Fibroblast of the aortic adventitia (primary cell): ENCODE data around the gene PKMYT1. TPM values are rescaled to one million over a fixed set of nuclear protein-coding genes. Genes with fewer than 3 reads are reported as not detected.

Experiments used
- DNase-seq: peaks from one replicate; pipeline ENCODE4 v3.0.0-alpha.2; 2010; ENCODE audit warnings: low read depth
- H3K4me3 ChIP-seq: 2 replicates; pipeline ENCODE4 v1.5.1; 2011; ENCODE audit warnings: low read depth, mild to moderate bottlenecking, control low read depth, low read length, moderate library complexity
- total RNA-seq: library from RNA; depleted of rRNA; stranded (reverse); fragments of >200 nt; gene quantifications from 2 replicates; pipeline ENCODE4 v1.2.3, GENCODE V29; 2012; ENCODE audit warnings: low replicate concordance
- TF ChIP-seq, protein P1 (sequence below): IDR thresholded peaks from 2 replicates; pipeline ENCODE4 v1.5.1; 2011; ENCODE audit warnings: mild to moderate bottlenecking, low read length, control low read depth, inconsistent platforms; ENCODE audit not compliant: insufficient read depth

PKMYT1 gene
- total RNA-seq, 1 donor, result 24.5 TPM

DNA sequence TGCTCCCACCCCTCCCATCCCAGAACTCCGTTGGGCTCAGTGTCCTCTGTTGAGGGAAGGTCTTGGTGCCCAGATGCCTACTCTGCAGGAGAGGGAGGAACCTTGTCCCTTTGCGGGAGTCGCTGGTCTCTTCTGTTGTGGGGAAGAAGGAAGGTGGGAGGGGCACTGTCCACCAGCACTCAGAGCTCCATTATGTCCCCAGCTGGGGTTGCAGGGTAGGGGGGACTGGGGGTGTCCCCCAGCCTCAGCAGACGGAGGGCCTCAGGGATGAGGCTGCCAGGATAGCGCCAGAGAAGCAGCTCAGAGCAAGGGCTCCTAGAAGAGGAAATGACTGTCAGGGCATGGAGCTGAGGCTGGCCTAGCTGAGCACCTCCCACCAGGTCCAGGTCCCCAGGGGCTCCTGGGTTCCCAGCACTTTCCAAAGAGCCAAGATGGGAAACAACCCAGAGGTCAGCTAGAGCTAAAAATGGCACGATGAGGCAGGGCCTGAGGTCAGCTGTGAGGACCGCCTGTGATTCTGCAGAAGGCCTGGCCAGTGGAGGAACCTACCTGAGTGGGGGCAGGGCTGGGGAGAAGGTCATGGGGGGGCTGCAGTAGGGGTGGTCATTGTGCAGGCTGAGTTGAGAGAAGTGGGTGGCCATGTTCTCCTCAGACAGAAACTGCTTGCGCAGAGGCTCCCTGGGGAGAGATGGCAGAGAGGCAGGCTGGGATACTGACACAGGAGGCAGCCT is 42.6 kb upstream of the PKMYT1 start:
- H3K4me3 ChIP-seq, result peak overlapping the region; percentile 82
- peak; percentile 74 for DNase-seq
- TF ChIP-seq, protein P1, sequence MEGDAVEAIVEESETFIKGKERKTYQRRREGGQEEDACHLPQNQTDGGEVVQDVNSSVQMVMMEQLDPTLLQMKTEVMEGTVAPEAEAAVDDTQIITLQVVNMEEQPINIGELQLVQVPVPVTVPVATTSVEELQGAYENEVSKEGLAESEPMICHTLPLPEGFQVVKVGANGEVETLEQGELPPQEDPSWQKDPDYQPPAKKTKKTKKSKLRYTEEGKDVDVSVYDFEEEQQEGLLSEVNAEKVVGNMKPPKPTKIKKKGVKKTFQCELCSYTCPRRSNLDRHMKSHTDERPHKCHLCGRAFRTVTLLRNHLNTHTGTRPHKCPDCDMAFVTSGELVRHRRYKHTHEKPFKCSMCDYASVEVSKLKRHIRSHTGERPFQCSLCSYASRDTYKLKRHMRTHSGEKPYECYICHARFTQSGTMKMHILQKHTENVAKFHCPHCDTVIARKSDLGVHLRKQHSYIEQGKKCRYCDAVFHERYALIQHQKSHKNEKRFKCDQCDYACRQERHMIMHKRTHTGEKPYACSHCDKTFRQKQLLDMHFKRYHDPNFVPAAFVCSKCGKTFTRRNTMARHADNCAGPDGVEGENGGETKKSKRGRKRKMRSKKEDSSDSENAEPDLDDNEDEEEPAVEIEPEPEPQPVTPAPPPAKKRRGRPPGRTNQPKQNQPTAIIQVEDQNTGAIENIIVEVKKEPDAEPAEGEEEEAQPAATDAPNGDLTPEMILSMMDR, result no peak

- TF ChIP-seq, protein P1, result no peak
- peak; percentile 96 for DNase-seq
Observed at GRCh38 chr16:3022208-3022683, 42.0 kb upstream of the PKMYT1 start.

DNA sequence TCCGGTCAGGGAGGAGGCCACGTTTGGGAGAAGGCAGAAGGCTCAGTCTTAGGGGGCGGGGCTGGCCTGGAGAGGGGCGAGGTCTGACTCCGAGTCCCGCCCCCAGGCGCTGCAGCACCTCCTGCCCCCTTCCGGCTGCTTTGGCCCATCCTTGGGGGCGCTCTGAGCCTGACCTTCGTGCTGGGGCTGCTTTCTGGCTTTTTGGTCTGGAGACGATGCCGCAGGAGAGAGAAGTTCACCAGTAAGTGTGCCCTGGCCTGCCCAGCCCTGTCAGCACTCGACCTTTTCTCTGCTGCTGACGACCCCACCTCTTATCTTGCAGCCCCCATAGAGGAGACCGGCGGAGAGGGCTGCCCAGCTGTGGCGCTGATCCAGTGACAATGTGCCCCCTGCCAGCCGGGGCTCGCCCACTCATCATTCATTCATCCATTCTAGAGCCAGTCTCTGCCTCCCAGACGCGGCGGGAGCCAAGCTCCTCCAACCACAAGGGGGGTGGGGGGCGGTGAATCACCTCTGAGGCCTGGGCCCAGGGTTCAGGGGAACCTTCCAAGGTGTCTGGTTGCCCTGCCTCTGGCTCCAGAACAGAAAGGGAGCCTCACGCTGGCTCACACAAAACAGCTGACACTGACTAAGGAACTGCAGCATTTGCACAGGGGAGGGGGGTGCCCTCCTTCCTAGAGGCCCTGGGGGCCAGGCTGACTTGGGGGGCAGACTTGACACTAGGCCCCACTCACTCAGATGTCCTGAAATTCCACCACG is 41.4 kb upstream of the PKMYT1 start:
- peak; percentile 92 for DNase-seq
- TF ChIP-seq, protein P1, result peak; percentile 44
- peak overlapping the region; percentile 92 for H3K4me3 ChIP-seq

More at GRCh38 chr16:3022208-3022683, 42.0 kb upstream of the PKMYT1 start:
- peak overlapping the region; percentile 92 for H3K4me3 ChIP-seq

GRCh38 chr16:3020604-3021448 is 40.6 kb upstream of the PKMYT1 start:
- TF ChIP-seq, protein P1, result no peak
- H3K4me3 ChIP-seq, result peak overlapping the region; percentile 92
- peak; percentile 81 for DNase-seq

DNA sequence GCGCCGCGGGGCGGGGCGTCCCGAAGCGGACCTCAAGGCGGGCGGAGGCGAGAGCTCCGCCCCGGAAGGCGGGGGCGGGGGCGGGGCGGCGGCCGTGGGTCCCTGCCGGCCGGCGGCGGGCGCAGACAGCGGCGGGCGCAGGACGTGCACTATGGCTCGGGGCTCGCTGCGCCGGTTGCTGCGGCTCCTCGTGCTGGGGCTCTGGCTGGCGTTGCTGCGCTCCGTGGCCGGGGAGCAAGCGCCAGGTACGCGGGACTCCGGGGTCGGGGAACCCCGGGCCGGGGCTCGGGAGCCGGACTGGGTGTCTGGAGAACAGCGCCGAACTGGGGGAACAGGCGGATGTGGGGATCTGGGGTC is 40.0 kb upstream of the PKMYT1 start, which contains the start of gene TNFRSF12A:
Gene TNFRSF12A, plus strand, starts transcription at position 122 of the 357 bp plus-strand sequence. Its CDS starts 30 bp downstream, at position 152.
- H3K4me3 ChIP-seq, result peak within 1 kb of the TSS; percentile 92
- TF ChIP-seq, protein P1, result no peak
- peak; percentile 46 for DNase-seq

DNA sequence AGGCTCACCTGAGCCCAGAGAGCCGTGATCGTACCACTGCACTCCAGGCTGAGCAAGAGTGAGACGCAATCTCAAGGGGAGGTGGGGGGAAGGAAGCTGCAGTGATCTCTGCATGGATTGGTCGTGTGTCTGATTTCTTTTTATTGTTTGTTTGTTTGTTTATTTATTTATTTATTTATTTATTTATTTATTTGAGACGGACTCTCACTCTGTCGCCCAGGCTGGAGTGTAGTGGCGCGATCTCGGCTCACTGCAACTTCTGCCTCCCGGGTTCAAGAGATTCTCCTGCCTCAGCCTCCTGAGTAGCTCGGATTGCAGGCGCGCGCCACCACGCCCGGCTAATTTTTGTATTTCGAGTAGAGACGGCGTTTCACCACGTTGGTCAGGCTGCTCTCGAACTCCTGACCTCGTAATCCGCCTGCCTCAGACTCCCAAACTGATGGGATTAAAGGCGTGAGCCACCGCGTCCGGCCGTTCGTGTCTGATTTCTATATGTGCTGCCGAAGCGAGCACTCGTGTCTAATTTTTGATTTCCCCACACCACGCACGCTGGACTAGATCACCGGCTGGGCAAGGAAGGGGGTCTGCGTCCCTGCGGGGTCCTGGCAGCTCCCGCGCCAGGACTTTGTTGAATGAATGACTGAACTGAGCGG is 39.5 kb upstream of the PKMYT1 start:
- H3K4me3 ChIP-seq, result peak overlapping the region; percentile 63
- DNase-seq, result no peak
- TF ChIP-seq, protein P1, result no peak
